Measurements from ENCODE around the gene CACFD1.

CACFD1 gene

DNA sequence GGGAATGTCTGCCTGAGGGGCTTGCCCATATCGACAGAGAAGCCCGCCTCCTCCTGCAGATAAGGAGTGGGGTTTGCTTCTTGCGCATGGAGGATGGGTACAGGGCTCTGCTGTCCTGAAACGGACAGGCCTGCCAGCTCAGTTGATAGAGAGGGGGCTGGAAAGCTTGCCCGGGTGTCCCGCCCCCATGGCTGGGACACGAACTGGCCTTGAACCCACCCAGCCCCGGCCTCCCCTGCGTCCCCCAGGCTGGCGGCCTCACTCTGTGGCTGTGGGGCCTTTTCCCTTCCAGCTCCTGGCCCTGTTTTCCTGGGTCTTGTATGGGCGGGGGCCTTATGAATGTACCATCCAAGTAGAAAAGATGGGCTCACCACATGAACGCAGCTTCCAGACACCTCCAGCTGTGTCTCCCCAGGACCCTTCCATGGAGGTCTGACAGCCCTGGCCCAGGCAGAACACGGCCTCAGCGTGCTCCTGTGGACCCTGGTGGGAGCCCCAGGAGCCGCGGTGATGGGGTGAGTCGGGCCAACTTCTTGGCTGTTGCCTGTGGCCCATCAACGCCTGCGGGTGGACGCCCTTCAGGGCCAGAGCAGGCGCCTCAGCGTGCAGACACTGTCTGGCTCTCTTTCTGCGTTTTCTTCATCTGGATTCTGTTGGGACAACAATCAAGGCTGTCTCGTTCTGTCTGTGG is 35.0 kb downstream of the CACFD1 start:
- Histone ChIP-seq H3K27ac (no peak overlapping the region), H3K27me3 (no peaks in the 10 kb centered on the region)
- TF ChIP-seq, protein P1, sequence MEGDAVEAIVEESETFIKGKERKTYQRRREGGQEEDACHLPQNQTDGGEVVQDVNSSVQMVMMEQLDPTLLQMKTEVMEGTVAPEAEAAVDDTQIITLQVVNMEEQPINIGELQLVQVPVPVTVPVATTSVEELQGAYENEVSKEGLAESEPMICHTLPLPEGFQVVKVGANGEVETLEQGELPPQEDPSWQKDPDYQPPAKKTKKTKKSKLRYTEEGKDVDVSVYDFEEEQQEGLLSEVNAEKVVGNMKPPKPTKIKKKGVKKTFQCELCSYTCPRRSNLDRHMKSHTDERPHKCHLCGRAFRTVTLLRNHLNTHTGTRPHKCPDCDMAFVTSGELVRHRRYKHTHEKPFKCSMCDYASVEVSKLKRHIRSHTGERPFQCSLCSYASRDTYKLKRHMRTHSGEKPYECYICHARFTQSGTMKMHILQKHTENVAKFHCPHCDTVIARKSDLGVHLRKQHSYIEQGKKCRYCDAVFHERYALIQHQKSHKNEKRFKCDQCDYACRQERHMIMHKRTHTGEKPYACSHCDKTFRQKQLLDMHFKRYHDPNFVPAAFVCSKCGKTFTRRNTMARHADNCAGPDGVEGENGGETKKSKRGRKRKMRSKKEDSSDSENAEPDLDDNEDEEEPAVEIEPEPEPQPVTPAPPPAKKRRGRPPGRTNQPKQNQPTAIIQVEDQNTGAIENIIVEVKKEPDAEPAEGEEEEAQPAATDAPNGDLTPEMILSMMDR (IDR thresholded peaks at IDR 0.05) = no peak

GRCh38 chr9:133495327-133496293 is 35.8 kb downstream of the CACFD1 start:
- Histone ChIP-seq H3K4me1 (ENCODE audit: control insufficient read depth in 1 of 2, insufficient read depth in 1 of 2, low read depth in 1 of 2, low read length in 1 of 2) (no peaks in the 10 kb centered on the region), H3K27me3 (no peaks in the 10 kb centered on the region)
- TF ChIP-seq, protein P1 (IDR thresholded peaks at IDR 0.05) = no peak

More for the DNA sequence above, 35.0 kb downstream of the CACFD1 start:
- Histone ChIP-seq H3K4me1 (ENCODE audit: control insufficient read depth in 1 of 2, insufficient read depth in 1 of 2, low read depth in 1 of 2, low read length in 1 of 2) (no peaks in the 10 kb centered on the region), H3K36me3 (no peaks in the 10 kb centered on the region), H3K9me3 (no peaks in the 10 kb centered on the region), H3K4me3 (ENCODE audit: low read depth in 1 of 2, low read length in 1 of 2) (no peak overlapping the region)

DNA sequence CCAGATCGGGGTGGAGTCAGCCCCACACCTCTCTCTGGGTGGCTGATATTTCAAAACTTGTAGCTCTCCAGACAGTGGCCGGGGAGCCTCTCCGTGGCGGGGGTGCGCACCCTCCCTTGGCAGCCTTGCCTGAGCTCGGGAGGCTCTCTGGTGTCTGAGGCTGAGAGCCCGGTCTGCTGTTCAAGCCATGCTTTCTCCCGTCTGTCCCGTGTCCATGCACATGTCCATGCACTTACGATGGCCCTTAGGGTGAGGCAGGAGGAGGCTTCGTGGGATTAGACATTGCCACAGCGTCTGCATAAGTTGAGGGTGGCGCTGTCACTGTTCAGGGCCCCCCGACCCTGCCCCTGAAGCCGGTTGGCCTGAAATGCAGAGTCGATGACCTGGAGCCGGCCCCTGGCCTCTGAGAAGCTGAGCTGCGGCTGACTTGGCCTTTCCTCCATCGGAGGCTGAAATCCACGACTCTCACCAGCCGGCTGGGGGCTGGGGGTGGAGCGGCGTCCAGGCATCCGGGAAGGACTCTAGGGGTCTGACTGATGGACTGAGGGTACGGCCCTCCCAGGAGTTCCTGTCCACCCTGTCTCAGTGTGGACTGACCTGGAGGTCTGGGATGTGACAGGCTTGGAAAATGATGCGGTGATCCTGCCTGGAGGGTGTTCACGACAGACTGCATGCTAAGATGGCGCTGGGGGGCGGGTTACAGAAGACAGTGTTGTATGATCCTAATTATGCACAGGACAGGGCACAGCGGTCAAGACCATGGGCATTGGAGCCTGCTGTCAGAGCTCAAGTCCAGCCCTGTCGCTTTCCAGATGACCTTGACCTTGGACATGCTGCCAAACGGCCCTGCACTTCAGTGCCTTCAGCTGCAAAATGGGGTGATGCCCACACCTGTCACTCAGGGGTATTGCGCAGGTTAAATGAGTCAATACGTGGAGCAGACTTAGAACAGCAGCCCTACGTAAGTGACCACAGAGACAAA is 37.4 kb downstream of the CACFD1 start:
- no peak overlapping the region for H3K27ac ChIP-seq
- H3K4me1 ChIP-seq (ENCODE audit: control insufficient read depth in 1 of 2, insufficient read depth in 1 of 2, low read depth in 1 of 2, low read length in 1 of 2) = no peaks in the 10 kb centered on the region
- H3K36me3 ChIP-seq = no peaks in the 10 kb centered on the region
- no peaks in the 10 kb centered on the region for H3K9me3 ChIP-seq
- no peak overlapping the region for H3K4me3 ChIP-seq (ENCODE audit: low read depth in 1 of 2, low read length in 1 of 2)
- TF ChIP-seq, protein P1 (IDR thresholded peaks at IDR 0.05) = no peak
- no peaks in the 10 kb centered on the region for H3K27me3 ChIP-seq

More at GRCh38 chr9:133495327-133496293, 35.8 kb downstream of the CACFD1 start:
- H3K27ac ChIP-seq = no peak overlapping the region
- no peaks in the 10 kb centered on the region for H3K9me3 ChIP-seq
- H3K4me3 ChIP-seq (ENCODE audit: low read depth in 1 of 2, low read length in 1 of 2) = no peak overlapping the region
- no peaks in the 10 kb centered on the region for H3K36me3 ChIP-seq

DNA sequence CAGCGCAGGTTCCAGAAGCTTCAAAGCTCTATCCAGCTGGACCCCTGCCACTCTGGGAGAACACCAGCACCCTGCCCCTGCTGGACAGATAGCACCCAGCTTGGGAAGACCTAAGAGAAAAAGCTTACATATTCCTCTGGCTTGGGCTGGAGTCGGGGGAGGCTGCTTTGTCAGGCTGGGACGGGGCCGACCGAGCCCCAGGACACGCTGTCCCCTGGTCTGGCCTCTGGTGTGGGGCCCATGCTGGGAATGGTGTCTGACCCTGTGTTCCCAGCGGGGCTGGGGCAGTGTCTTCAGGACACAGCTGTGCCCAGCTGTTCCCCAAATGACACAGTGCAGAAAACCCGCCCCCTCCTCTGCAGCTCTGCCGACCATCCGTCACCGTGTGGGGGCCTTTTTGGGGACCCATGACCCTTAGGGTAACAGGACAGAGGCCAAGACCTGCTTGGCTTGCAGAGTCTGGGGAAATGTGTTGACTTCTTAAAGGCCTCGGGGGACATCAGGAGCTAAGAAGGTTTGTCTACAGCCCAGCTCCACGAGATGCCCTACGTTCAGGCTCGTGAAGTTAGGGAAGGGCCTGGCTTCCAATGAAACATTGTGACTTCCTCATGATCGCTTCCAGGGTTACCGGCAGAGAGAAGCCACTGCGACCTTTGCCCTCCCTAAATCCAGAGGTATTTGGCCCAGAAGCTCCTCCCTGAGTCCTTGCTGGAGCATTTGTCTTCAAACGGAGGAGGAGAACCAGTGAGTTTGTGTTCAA is 39.5 kb downstream of the CACFD1 start:
- H3K9me3 ChIP-seq = no peaks in the 10 kb centered on the region
- no peak overlapping the region for H3K27ac ChIP-seq
- H3K4me3 ChIP-seq (ENCODE audit: low read depth in 1 of 2, low read length in 1 of 2) = no peak overlapping the region
- TF ChIP-seq, protein P1 (IDR thresholded peaks at IDR 0.05) = no peak
- H3K36me3 ChIP-seq = no peaks in the 10 kb centered on the region
- no peaks in the 10 kb centered on the region for H3K4me1 ChIP-seq (ENCODE audit: control insufficient read depth in 1 of 2, insufficient read depth in 1 of 2, low read depth in 1 of 2, low read length in 1 of 2)
- H3K27me3 ChIP-seq = no peaks in the 10 kb centered on the region

Measured in neutrophil (primary cell).